OCI-LY7 (cell line): ENCODE data around the gene MRC2. TPM values are rescaled to one million over a fixed set of nuclear protein-coding genes. Genes with fewer than 3 reads are reported as not detected.

Source experiments
- BruUV-seq: library from RNA; stranded (reverse); fragments of 400-500 nt; replicated peaks from 2 replicates; lab custom pipeline; 2021; lab: Mats Ljungman, UMichigan
- CTCF ChIA-PET: fragments of 300-600 bp; sonication (Branson Sonifier 250); formaldehyde crosslinking; loops from one replicate; lab custom pipeline; 2022; ENCODE audit warnings: antibody characterized with exemption; ENCODE audit not compliant: unreplicated experiment; lab: Charles Lee
- POLR2A ChIA-PET: fragments of 300-600 bp; sonication (Branson Sonifier 250); formaldehyde crosslinking; loops from one replicate; lab custom pipeline; 2022; ENCODE audit warnings: antibody characterized with exemption; lab: Charles Lee
- DNase-seq: peaks from one replicate; pipeline ENCODE4 v3.0.0-alpha.2; 2015; ENCODE audit warnings: low spot score
- H2AFZ ChIP-seq: fragments of 200-600 bp; sonication (generic), shearing (Covaris generic); 2 replicates; pipeline ENCODE4 v1.6.1; 2014; ENCODE audit warnings: mild to moderate bottlenecking, antibody characterized with exemption, low read length, moderate library complexity
- H3K27ac ChIP-seq: fragments of 200-600 bp; sonication (generic); 2 replicates; pipeline ENCODE4 v1.5.1; 2014; ENCODE audit warnings: mixed run types, low read depth, mild to moderate bottlenecking, moderate library complexity, low read length, inconsistent platforms; ENCODE audit not compliant: poor library complexity, severe bottlenecking
- H3K36me3 ChIP-seq: fragments of 200-600 bp; sonication (generic); 2 replicates; pipeline ENCODE4 v1.6.1; 2014; ENCODE audit warnings: mild to moderate bottlenecking, antibody characterized with exemption, low read length, moderate library complexity, mixed read lengths; ENCODE audit not compliant: insufficient read depth
- H3K4me1 ChIP-seq: fragments of 200-600 bp; sonication (generic); 2 replicates; pipeline ENCODE4 v1.5.1; 2014; ENCODE audit warnings: mild to moderate bottlenecking, low read length; ENCODE audit not compliant: insufficient read depth, poor library complexity, severe bottlenecking
- H3K4me2 ChIP-seq: fragments of 200-600 bp; sonication (generic); 2 replicates; pipeline ENCODE4 v1.6.1; 2014; ENCODE audit warnings: mild to moderate bottlenecking, low read length
- H3K4me3 ChIP-seq: fragments of 200-600 bp; sonication (generic); 2 replicates; pipeline ENCODE4 v1.5.1; 2014; ENCODE audit warnings: mild to moderate bottlenecking, low read depth, low read length; ENCODE audit not compliant: poor library complexity, severe bottlenecking
- H3K79me2 ChIP-seq: fragments of 200-600 bp; sonication (generic); 2 replicates; pipeline ENCODE4 v1.6.1; 2016; ENCODE audit warnings: low read depth, mild to moderate bottlenecking, low read length, moderate library complexity, mixed read lengths; ENCODE audit not compliant: insufficient read depth
- H3K9me2 ChIP-seq: fragments of 200-600 bp; sonication (generic); 2 replicates; pipeline ENCODE4 v1.6.1; 2016; ENCODE audit warnings: mild to moderate bottlenecking, low read length, mixed read lengths; ENCODE audit not compliant: insufficient read depth
- H3K9me3 ChIP-seq: fragments of 200-600 bp; sonication (generic); 2 replicates; pipeline ENCODE4 v1.6.1; 2014; ENCODE audit warnings: mild to moderate bottlenecking, mixed run types, low read length, mixed read lengths
- H4K20me1 ChIP-seq: fragments of 200-600 bp; sonication (generic); 2 replicates; pipeline ENCODE4 v1.6.1; 2014; ENCODE audit warnings: mild to moderate bottlenecking, antibody characterized with exemption, low read length, moderate library complexity, mixed read lengths; ENCODE audit not compliant: insufficient read depth
- EZH2phosphoT487 ChIP-seq: fragments of 200-600 bp; sonication (generic); IDR thresholded peaks from 2 replicates; pipeline ENCODE4 v1.6.1; 2018; ENCODE audit warnings: low read depth, borderline replicate concordance, mild to moderate bottlenecking, mixed run types, antibody characterized with exemption, low read length, moderate library complexity, mixed read lengths
- intact Hi-C: fragments of 100-400 bp; cut with micrococcal nuclease; formaldehyde crosslinking; loops from one replicate; pipeline ENCODE4 v1.10.0; 2022; ENCODE audit not compliant: unreplicated experiment
- total RNA-seq, 2 experiments: library from RNA; depleted of rRNA in 1 of 2; stranded (reverse); fragments of >200 nt in 1 of 2; shearing (Covaris generic) in 1 of 2; gene quantifications; 2 replicates each; pipeline ENCODE4 v1.2.3, GENCODE V29; 2014 to 2022
- TF ChIP-seq, protein P1 (sequence below): fragments of 200-600 bp; sonication (generic); conservative IDR thresholded peaks from 2 replicates; pipeline ENCODE4 v1.5.1; 2014; ENCODE audit warnings: mild to moderate bottlenecking, antibody characterized with exemption, low read length, moderate library complexity, mixed read lengths

The MRC2 gene
- total RNA-seq, 2 experiments from 2014 or later = 0.19 to 0.27 TPM

DNA sequence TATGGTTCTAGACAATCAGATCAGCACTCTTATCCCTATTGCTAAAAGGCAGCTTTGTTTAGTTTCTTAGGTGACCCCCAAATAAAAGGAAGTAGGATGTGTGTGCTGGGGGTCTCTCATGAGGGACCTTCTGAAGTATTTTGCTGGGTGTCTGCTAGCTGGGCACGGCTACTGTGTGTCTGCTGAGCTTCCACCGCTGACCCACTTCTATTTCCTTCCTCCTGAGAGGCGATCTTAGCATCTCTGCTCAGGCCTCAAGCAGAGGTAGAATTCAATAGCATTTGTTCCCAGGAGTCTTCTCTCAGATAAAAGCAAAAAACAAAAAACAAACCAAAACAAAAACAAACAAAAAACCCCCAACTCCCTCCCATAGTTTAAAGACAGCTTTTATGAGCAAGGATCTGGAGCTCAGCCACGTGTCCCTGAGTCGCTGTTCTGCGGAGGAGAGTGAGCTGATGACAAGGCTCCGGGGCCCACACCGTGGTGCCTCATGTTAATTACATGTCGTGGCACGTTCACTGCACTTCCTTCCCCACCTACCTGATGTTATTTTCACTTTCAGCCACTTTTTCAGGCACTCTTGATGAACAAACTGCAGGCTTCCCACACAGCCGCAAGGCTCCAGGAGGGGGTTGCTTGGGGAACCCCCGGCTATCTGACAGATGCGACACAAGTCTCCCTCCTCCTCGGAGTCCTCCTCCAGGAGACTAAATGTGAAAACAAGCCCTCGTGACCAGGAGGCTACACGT, 97.1 kb downstream of the MRC2 start:
- POLR2A ChIA-PET = interaction anchor here (1.0 kb wide), 1 partner anchor 14 kb away, joined by 3 read pairs; no protein-coding TSS in a partner anchor
- BruUV-seq = no TSS peak
- DNase-seq = peak; percentile 14
- CTCF ChIA-PET = interaction anchor here (0.5 kb wide), 1 partner anchor 50 kb away, joined by 3 read pairs; no protein-coding TSS in a partner anchor
- H3K9me2 ChIP-seq = no peaks in the 10 kb centered on the region
- no peaks in the 10 kb centered on the region for H3K36me3 ChIP-seq
- no peaks in the 10 kb centered on the region for H3K9me3 ChIP-seq
- H3K4me3 ChIP-seq = no peak overlapping the region
- H3K4me2 ChIP-seq = peak overlapping the region; percentile 37; the same call in 1 of the 2 replicates
- intact Hi-C loops = loop anchor here (5.0 kb wide), 1 partner anchor 243 kb away; the partner anchor contains the start of gene TANC2
- TF ChIP-seq, protein P1, sequence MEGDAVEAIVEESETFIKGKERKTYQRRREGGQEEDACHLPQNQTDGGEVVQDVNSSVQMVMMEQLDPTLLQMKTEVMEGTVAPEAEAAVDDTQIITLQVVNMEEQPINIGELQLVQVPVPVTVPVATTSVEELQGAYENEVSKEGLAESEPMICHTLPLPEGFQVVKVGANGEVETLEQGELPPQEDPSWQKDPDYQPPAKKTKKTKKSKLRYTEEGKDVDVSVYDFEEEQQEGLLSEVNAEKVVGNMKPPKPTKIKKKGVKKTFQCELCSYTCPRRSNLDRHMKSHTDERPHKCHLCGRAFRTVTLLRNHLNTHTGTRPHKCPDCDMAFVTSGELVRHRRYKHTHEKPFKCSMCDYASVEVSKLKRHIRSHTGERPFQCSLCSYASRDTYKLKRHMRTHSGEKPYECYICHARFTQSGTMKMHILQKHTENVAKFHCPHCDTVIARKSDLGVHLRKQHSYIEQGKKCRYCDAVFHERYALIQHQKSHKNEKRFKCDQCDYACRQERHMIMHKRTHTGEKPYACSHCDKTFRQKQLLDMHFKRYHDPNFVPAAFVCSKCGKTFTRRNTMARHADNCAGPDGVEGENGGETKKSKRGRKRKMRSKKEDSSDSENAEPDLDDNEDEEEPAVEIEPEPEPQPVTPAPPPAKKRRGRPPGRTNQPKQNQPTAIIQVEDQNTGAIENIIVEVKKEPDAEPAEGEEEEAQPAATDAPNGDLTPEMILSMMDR = no peak
- no peak for TF ChIP-seq EZH2phosphoT487
- no peaks in the 10 kb centered on the region for H4K20me1 ChIP-seq
- no peaks in the 10 kb centered on the region for H3K4me1 ChIP-seq
- H3K79me2 ChIP-seq = no peaks in the 10 kb centered on the region
- H3K27ac ChIP-seq = no peak overlapping the region
- H2AFZ ChIP-seq = peak overlapping the region; percentile 46; the same call in 1 of the 2 replicates

DNA sequence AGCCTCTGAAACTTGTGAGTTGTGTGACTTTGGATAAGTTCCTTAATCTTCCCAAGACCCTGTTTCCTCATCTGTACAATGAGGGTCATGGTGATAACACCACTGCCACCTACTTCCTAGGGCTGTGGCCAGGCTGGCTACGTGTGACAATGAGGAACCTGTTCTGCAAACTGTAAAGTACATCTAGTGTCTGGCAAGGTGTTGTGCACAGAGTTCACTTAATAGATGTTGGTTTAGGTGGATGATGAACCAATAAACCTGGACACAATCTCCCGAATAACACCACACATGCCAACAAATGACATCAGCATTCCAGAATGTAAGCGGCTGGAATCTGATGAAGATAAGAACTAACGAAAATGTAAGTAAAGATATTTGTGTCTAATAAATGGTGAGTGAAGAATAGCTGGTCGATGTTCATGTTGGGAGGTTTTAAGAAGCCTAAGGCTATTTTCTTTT, 98.3 kb downstream of the MRC2 start:
- Histone ChIP-seq H3K4me1 (no peaks in the 10 kb centered on the region), H3K4me2 (no peak overlapping the region), H3K9me3 (no peaks in the 10 kb centered on the region), H3K27ac (no peak overlapping the region), H3K4me3 (no peak overlapping the region), H3K79me2 (no peaks in the 10 kb centered on the region), H4K20me1 (no peaks in the 10 kb centered on the region), H2AFZ (no peak overlapping the region), H3K9me2 (no peaks in the 10 kb centered on the region), H3K36me3 (no peaks in the 10 kb centered on the region)
- POLR2A ChIA-PET = no interaction called here
- intact Hi-C loops = no loop called here
- CTCF ChIA-PET = no interaction called here
- no TSS peak for BruUV-seq
- TF ChIP-seq, protein P1 = no peak
- no peak for TF ChIP-seq EZH2phosphoT487
- no peak for DNase-seq
